Measurements from ENCODE around the gene FOXP1.
"Not testable (repeated sequence)": the region's sequence is repeated elsewhere in the genome, so short reads cannot be mapped to it uniquely, and the experiment has no call there.

Gene FOXP1

DNA sequence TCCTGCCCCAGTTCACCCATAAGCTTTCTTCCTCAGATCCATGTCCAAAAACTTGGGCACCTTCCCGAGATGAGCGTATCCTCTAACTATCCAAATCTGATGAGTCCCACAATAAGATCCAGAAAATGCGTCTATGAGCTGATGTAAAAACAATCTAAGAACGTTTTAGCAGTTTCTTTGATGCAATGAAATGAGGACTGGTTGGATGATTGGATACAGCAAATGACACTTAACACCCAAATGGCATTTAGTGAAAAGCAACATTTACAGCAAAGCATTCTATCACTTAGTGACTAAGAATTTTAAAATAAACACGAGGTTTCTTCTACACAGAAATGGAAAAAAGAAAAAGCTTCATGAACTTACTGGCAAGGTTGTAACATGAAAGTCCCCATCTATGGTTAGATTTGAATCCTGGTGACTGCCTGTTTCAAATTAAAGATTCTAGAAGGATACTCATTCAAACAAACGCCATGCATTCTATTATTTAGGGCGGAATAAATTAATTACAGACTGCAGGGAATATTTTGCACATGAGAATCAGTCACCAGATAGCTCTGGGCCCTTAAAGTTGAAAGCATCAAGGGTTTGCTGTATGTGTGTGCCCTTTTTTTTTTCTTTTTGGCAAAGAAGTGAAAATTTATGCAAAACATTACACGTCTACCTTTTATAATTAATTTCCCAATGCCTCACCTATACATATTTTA, 598.6 kb downstream of the FOXP1 start:
- Mint-ChIP-seq H3K4me1 (ENCODE audit: low read depth) (peaks cover 76% of the 10 kb centered on the region), H3K36me3 (ENCODE audit: low read depth) (peaks cover 91% of the 10 kb centered on the region), H3K27me3 (no peaks in the 10 kb centered on the region), H3K9me3 (no peaks in the 10 kb centered on the region), H3K27ac (peak overlapping the region; percentile 69), H3K4me3 (no peak overlapping the region)

DNA sequence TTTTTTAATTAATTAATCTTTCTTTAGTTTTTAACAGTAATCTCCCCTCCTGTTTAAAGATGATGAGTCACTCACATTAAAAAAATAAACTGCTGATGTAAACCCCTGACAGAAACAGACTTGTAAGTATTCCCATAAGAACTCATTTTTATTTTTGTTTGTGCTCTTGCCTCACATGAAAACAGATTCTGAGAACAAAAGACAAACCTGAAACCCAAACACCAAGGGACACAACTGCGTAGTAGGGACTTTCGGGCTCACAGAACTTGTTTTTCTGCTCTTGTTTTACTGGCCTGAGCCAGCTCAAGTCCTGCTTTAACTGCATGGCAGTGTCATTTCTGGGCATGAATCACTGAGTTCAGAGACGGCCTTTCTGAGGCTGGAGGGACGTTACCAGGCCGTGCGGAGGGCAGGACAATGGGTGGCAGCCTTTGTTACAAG, 600.8 kb downstream of the FOXP1 start:
- Mint-ChIP-seq H3K4me3 (no peak overlapping the region), H3K36me3 (ENCODE audit: low read depth) (peaks cover 88% of the 10 kb centered on the region), H3K9me3 (no peaks in the 10 kb centered on the region), H3K27me3 (no peaks in the 10 kb centered on the region), H3K27ac (peak overlapping the region; percentile 89), H3K4me1 (ENCODE audit: low read depth) (peaks cover 72% of the 10 kb centered on the region)

DNA sequence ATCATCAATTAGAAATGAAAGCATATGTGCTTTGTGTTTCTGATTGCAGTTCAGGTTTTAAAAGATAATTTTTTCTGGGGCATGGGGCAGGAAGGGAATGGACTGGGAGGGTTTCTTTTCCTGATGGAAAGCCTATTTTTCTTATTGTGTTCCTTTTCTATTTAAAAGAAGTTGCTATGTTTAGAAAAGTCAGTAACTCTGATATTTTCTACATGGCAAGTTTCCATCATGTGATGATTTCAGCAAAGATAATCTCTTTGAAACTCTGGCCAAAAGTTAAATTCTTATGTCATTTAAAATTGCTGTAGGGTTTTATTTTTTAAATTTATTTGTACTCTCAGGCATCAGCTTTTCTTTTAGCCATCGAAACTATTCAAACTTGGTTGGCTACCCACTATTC, 601.2 kb downstream of the FOXP1 start:
- H3K27ac Mint-ChIP-seq, result peak overlapping the region; percentile 89
- no peak overlapping the region for H3K4me3 Mint-ChIP-seq
- H3K27me3 Mint-ChIP-seq, result no peaks in the 10 kb centered on the region
- no peaks in the 10 kb centered on the region for H3K9me3 Mint-ChIP-seq
- H3K36me3 Mint-ChIP-seq (ENCODE audit: low read depth), result peaks cover 88% of the 10 kb centered on the region
- peaks cover 72% of the 10 kb centered on the region for H3K4me1 Mint-ChIP-seq (ENCODE audit: low read depth)

DNA sequence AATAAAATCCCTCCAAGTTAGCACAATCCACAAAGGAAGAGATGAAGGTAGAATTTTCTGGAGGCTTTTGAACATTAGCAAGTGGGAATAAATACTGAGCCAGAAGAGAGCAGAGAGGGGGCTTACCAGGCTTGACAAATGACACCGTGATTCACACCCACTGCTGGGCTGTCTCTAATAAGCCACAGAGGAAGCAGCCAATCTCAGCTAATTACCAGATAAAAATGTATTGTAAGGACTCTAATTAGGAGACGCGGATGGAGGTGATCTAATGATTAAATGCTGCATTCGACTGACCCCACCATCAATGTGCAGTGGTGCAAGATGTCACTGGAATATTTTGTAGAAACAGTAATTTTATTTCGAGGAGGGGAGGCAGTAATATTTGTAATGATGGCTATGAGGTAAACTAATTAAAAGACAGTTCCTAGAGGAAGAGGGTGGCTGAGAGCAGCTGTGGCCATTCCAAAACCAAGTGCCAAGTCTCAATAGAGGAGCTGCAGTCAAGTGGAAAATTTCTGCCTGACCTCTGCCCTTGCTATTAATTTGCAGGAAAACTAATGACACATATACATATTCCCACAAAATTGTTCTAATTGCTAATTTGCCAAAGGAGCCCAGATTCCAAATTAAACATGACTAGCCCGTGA, 602.2 kb downstream of the FOXP1 start:
- Mint-ChIP-seq H3K4me3 (peak overlapping the region; percentile 45), H3K36me3 (ENCODE audit: low read depth) (peaks cover 87% of the 10 kb centered on the region)

DNA sequence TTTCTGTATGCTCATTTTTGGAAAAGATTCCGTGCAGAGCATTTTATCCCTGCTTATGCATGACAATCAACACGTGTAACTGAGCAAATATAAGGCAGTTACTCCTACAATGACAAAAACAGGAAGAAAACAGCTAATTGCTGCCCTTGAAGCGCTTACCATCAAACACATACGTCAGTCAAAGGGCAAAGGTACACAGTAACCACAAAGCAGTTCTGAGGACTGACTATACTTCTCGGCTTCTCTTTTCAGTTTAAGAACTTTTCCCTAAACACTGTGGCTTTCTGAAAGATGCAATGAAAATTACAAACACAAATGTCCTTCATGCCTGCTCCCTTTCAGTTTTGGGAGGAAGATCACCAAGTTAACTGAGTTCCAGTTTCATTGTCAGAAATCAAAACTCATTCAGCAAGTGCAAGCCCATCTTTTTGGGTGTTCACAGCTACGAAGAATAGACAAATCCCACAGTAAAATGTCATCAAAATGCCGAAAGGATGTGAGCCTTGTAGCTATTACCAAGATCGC, 602.8 kb downstream of the FOXP1 start:
- H3K27ac Mint-ChIP-seq, result peak overlapping the region; percentile 89
- H3K4me3 Mint-ChIP-seq, result peak overlapping the region; percentile 45
- peaks cover 63% of the 10 kb centered on the region for H3K4me1 Mint-ChIP-seq (ENCODE audit: low read depth)
- no peaks in the 10 kb centered on the region for H3K9me3 Mint-ChIP-seq
- peaks cover 87% of the 10 kb centered on the region for H3K36me3 Mint-ChIP-seq (ENCODE audit: low read depth)
- H3K27me3 Mint-ChIP-seq, result no peaks in the 10 kb centered on the region

More for the DNA sequence above, 602.2 kb downstream of the FOXP1 start:
- peak overlapping the region; percentile 89 for H3K27ac Mint-ChIP-seq
- H3K9me3 Mint-ChIP-seq, result no peaks in the 10 kb centered on the region
- no peaks in the 10 kb centered on the region for H3K27me3 Mint-ChIP-seq
- H3K4me1 Mint-ChIP-seq (ENCODE audit: low read depth), result peaks cover 70% of the 10 kb centered on the region

DNA sequence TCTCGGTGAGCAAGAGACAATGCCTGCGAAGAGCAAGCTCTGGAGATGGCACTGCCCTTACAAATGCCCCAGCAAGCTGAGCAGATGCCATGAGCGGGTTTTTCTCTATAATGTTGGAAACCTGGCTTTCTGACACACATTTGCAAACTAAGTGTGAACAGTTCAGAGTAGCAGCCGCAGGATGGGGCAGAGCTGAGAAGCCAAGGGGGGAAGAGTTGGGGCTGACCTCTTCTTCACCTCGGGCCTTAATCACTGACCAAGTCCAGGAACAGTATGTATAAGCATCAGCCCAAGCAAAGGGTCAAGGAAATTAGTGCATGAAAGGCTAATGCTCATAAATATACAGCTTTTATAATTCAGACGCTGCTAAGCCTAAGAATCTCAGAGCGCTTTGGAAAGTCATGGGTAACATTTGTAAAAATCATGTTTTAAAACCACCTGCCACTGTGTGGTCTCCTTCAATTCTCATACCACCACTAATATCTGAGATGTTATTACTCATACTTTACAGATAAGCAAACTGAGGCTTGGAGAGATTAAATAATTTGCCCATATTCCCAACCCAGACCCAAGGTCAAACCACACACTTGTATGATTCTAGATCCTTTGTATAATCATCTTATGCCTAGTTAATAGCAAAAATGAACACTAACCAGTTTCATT, 603.4 kb downstream of the FOXP1 start:
- peaks cover 61% of the 10 kb centered on the region for H3K4me1 Mint-ChIP-seq (ENCODE audit: low read depth)
- H3K36me3 Mint-ChIP-seq (ENCODE audit: low read depth), result peaks cover 88% of the 10 kb centered on the region
- H3K27me3 Mint-ChIP-seq, result no peaks in the 10 kb centered on the region
- H3K27ac Mint-ChIP-seq, result peak overlapping the region; percentile 89
- H3K9me3 Mint-ChIP-seq, result no peaks in the 10 kb centered on the region
- H3K4me3 Mint-ChIP-seq, result peak overlapping the region; percentile 45

DNA sequence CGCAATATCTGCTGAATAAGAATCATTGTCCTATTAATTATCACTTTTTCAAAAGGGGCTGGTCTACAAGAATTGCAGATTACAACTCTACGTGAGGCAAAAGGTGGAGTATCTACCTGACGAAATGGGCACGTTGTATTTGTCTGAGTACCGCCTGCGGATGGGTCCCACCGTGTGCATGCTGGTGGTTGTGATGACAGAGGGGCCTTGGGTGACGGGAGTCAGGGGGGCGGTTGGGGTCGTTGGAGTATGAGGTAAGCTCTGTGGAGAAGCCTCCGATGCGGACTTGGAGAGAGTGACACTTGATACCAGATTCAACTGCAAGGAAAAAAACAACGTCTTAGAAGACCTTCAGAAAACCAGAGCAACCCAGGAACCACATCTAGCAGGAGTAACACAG, 605.8 kb downstream of the FOXP1 start:
- no peak overlapping the region for H3K27ac Mint-ChIP-seq
- peaks cover 87% of the 10 kb centered on the region for H3K36me3 Mint-ChIP-seq (ENCODE audit: low read depth)
- peaks cover 56% of the 10 kb centered on the region for H3K4me1 Mint-ChIP-seq (ENCODE audit: low read depth)
- no peaks in the 10 kb centered on the region for H3K27me3 Mint-ChIP-seq
- no peak overlapping the region for H3K4me3 Mint-ChIP-seq
- no peaks in the 10 kb centered on the region for H3K9me3 Mint-ChIP-seq

DNA sequence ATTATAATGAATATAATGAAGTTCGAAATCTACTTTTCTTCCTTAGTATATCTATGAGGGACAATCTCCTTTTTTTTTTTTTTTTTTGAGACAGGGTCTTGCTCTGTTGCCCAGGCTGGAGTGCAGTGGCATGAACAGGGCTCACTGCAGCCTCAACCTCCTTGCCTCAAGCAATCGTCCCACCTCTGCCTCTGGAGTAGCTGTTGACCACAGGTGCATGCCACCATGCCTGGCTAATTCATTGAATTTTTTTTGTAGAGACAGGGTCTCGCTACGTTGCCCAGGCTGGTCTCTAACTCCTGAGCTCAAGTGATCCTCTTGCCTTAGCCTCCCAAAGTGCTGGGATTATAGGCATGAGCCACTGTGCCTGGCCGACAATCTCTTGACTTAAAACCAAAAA, 607.5 kb downstream of the FOXP1 start:
- H3K27ac Mint-ChIP-seq, H3K9me3 Mint-ChIP-seq, H3K4me3 Mint-ChIP-seq, H3K27me3 Mint-ChIP-seq: not testable (repeated sequence)
- Mint-ChIP-seq H3K4me1 (ENCODE audit: low read depth) (peaks cover 55% of the 10 kb centered on the region), H3K36me3 (ENCODE audit: low read depth) (peaks cover 88% of the 10 kb centered on the region)

DNA sequence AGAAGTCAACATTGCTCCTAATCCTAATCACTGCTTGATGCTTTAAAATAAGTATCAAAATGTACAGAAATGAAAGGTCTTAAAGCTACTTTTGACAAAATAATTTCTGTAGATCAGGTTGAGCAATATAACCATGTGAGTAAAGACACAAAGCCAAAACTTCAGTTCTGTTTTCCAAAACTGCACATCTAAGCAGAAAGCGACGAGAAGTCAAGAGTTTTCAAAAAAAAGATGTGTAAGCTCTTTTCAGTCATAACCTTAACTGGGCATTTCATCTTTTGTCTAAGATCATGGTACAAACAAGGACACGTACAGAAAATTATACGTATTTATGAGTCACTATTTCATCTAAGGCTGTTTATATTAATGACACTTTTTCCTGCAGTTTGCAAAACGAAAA, 608.8 kb downstream of the FOXP1 start:
- H3K27ac Mint-ChIP-seq, result peak overlapping the region; percentile 57

DNA sequence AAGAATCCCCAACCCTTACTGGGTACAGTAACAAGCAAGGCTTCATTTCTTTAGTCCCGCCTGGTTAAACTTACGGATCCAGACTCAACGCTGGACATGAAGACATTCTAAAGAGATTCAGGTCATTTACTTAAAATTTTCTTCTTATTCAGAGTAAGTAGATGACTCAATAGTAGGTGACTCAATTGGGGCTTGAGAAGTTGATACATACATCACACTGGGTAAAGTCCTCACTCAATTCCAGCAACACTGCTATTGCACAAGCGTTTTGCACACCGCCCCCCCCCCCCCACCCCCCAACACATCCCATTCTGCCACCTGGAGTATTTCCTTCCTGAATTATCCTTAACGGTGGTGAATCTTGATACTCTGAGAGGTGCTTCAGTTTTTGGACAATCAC, 610.0 kb downstream of the FOXP1 start:
- Mint-ChIP-seq H3K9me3 (no peaks in the 10 kb centered on the region), H3K27ac (peak overlapping the region; percentile 57), H3K4me3 (no peak overlapping the region), H3K27me3 (no peaks in the 10 kb centered on the region), H3K36me3 (ENCODE audit: low read depth) (peaks cover 90% of the 10 kb centered on the region), H3K4me1 (ENCODE audit: low read depth) (peaks cover 38% of the 10 kb centered on the region)

More for the DNA sequence above, 608.8 kb downstream of the FOXP1 start:
- H3K4me1 Mint-ChIP-seq (ENCODE audit: low read depth), result peaks cover 44% of the 10 kb centered on the region
- no peak overlapping the region for H3K4me3 Mint-ChIP-seq
- H3K36me3 Mint-ChIP-seq (ENCODE audit: low read depth), result peaks cover 86% of the 10 kb centered on the region
- no peaks in the 10 kb centered on the region for H3K9me3 Mint-ChIP-seq
- H3K27me3 Mint-ChIP-seq, result no peaks in the 10 kb centered on the region

DNA sequence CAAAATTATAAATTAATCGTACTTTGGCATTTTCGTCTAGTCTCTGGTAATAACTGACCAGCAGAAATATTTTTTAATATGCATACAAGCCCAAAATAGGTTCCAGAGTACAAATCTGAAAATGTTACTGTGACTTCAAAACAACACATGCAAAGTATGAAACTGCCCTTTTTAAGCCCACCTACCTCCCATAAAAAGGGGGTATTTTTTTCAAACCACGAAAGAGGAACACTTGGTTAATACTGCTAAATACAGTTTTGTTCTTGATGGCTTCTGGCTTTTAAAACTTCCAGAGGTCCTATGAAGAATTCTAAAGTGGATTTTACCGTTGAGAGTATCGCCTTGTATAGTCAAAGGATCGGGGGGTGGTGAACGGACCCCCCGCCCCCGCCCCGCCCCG, 610.7 kb downstream of the FOXP1 start:
- Mint-ChIP-seq H3K9me3 (no peaks in the 10 kb centered on the region), H3K4me3 (no peak overlapping the region), H3K4me1 (ENCODE audit: low read depth) (peaks cover 38% of the 10 kb centered on the region), H3K27me3 (no peaks in the 10 kb centered on the region), H3K36me3 (ENCODE audit: low read depth) (peaks cover 94% of the 10 kb centered on the region), H3K27ac (no peak overlapping the region)

DNA sequence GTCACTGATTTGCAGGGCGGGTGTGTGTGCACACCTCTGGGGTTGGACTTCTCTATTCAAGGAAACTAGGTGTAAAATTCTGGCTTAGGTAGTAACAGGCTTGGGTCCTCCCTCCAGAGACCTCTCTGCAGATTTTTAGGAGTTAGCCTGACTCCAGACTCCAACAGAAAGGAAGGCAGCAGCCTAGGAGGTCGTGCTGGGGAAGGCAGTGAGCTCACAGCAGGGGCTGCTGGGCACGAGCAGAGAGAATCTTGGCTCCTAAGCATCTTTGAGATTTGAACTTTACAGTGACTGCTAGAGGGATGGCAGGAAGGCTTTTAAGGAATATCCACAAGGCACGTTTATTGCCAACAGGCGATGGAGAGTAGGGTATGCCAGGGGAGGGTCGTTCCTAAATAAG, 612.6 kb downstream of the FOXP1 start:
- Mint-ChIP-seq H3K9me3 (no peaks in the 10 kb centered on the region), H3K27ac (peak overlapping the region; percentile 45), H3K4me3 (no peak overlapping the region), H3K4me1 (ENCODE audit: low read depth) (peaks cover 38% of the 10 kb centered on the region), H3K27me3 (no peaks in the 10 kb centered on the region), H3K36me3 (ENCODE audit: low read depth) (peaks cover 88% of the 10 kb centered on the region)

DNA sequence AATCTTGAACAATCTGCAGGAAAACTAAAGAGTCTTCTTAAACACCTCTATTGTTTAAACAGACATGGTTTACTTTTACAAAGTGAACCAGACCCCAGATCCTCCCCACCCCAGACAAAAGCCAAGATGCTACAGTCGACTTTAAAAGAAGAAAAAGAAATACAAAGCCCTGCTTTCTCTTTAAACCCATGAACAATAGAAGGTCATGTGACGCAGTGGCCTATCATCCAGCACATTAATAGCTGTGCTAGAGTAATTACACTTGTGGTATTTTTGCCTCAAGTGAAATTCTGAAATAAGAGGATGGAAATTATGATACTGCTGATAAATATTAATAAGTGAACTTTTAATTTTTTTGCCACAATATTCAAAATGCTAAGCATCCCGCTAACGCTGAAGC, 613.4 kb downstream of the FOXP1 start:
- no peak overlapping the region for H3K4me3 Mint-ChIP-seq
- peaks cover 88% of the 10 kb centered on the region for H3K36me3 Mint-ChIP-seq (ENCODE audit: low read depth)
- no peaks in the 10 kb centered on the region for H3K9me3 Mint-ChIP-seq
- H3K4me1 Mint-ChIP-seq (ENCODE audit: low read depth), result peaks cover 37% of the 10 kb centered on the region
- H3K27ac Mint-ChIP-seq, result peak overlapping the region; percentile 75
- no peaks in the 10 kb centered on the region for H3K27me3 Mint-ChIP-seq

DNA sequence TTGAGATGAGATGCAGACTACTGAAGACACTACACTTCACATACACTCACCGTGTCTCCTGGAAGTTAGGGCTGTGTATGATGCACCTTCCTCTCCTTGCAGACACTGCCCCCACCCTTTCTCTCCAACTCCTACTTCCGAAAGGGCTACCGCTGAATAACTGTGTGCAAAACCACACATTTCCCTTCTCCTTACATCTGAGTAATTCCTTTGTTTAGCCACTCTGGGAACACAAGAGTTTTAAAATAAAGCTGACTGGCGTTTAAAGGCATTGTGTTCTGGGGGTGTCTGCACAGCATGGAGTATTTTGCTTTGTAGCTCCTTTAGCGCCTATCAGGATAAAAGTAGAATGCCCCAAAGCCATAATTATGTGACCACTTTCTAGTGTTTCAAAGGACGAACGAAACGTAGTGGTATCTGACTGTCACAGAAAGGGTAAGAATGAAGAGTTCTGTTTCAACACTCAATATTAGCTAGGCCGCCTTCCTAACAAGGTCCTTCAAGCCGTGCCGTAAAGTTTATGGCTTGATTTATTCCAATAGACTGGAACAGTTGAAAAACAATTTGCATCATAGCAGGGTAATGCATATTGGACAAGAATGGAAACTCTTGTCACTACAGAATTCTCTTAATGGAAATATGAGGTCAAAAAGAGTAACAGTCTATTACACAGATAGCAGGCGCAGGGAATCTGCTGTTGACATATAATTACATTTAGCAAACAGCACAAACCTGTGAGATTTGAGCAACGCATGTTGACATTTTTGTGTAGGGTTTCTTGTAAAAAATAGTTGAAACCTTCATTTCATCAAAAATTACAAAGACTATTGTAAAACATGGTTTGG, 619.9 kb downstream of the FOXP1 start:
- Mint-ChIP-seq H3K9me3 (no peaks in the 10 kb centered on the region), H3K4me3 (no peak overlapping the region), H3K27me3 (no peaks in the 10 kb centered on the region), H3K36me3 (ENCODE audit: low read depth) (peaks cover 89% of the 10 kb centered on the region), H3K27ac (no peak overlapping the region), H3K4me1 (ENCODE audit: low read depth) (peaks cover 12% of the 10 kb centered on the region)
